DOHH2 (cell line): Measurements from ENCODE around the gene NME7.

Experiments used
- H3F3A ChIP-seq: fragments of 200-600 bp; sonication (generic), shearing (Covaris generic); 2 replicates; pipeline ENCODE4 v1.6.0; 2016; ENCODE audit warnings: antibody characterized with exemption, mild to moderate bottlenecking; ENCODE audit not compliant: control insufficient read depth, insufficient read depth
- H3K27ac ChIP-seq: fragments of 200-600 bp; sonication (generic); 2 replicates; pipeline ENCODE4 v1.5.1; 2014; ENCODE audit warnings: low read depth, mild to moderate bottlenecking, low read length, moderate library complexity
- H3K27me3 ChIP-seq: fragments of 200-600 bp; sonication (generic); 2 replicates; pipeline ENCODE4 v1.6.1; 2014; ENCODE audit warnings: mild to moderate bottlenecking, low read length, mixed read lengths; ENCODE audit not compliant: control insufficient read depth
- H3K36me3 ChIP-seq: fragments of 200-600 bp; sonication (generic); 2 replicates; pipeline ENCODE4 v1.6.1; 2014; ENCODE audit warnings: mild to moderate bottlenecking, low read length, moderate library complexity, mixed read lengths; ENCODE audit not compliant: control insufficient read depth
- H3K4me1 ChIP-seq: fragments of 200-600 bp; sonication (generic); 2 replicates; pipeline ENCODE4 v1.6.1; 2014; ENCODE audit warnings: mild to moderate bottlenecking, low read length, mixed read lengths; ENCODE audit not compliant: control insufficient read depth
- H3K4me2 ChIP-seq: fragments of 200-600 bp; sonication (generic); 2 replicates; pipeline ENCODE4 v1.6.0; 2014; ENCODE audit warnings: mild to moderate bottlenecking, low read length, moderate library complexity
- H3K4me3 ChIP-seq: fragments of 200-600 bp; sonication (generic); 2 replicates; pipeline ENCODE4 v1.5.1; 2014; ENCODE audit warnings: mild to moderate bottlenecking, low read length, mixed read lengths
- H3K79me2 ChIP-seq: fragments of 200-600 bp; sonication (generic); 2 replicates; pipeline ENCODE4 v1.6.1; 2014; ENCODE audit warnings: mild to moderate bottlenecking, low read length, mixed read lengths; ENCODE audit not compliant: control insufficient read depth
- H3K9me2 ChIP-seq: fragments of 200-600 bp; sonication (generic); replicated peaks from 2 replicates; pipeline ENCODE4 v1.6.1; 2014; ENCODE audit warnings: mild to moderate bottlenecking, low read length, mixed read lengths; ENCODE audit not compliant: control insufficient read depth
- H3K9me3 ChIP-seq: fragments of 200-600 bp; sonication (generic); 2 replicates; pipeline ENCODE4 v1.6.1; 2014; ENCODE audit warnings: antibody characterized with exemption, low read length, mixed read lengths; ENCODE audit not compliant: control insufficient read depth, insufficient read depth
- H4K20me1 ChIP-seq: fragments of 200-600 bp; sonication (generic); 2 replicates; pipeline ENCODE4 v1.6.0; 2014; ENCODE audit warnings: low read depth, mild to moderate bottlenecking, antibody characterized with exemption, low read length, moderate library complexity; ENCODE audit not compliant: control insufficient read depth, insufficient read depth
- EZH2phosphoT487 ChIP-seq: fragments of 200-600 bp; sonication (generic); IDR thresholded peaks from 2 replicates; pipeline ENCODE4 v1.6.1; 2017; ENCODE audit warnings: borderline replicate concordance, mild to moderate bottlenecking, antibody characterized with exemption, low read length, moderate library complexity, mixed read lengths
- TF ChIP-seq, protein P1 (sequence below): fragments of 200-600 bp; sonication (generic); IDR thresholded peaks from one replicate; pipeline ENCODE4 v1.5.1; 2014; ENCODE audit warnings: antibody characterized with exemption, mild to moderate bottlenecking, low read depth, low read length; ENCODE audit not compliant: poor library complexity, severe bottlenecking

Gene NME7

DNA sequence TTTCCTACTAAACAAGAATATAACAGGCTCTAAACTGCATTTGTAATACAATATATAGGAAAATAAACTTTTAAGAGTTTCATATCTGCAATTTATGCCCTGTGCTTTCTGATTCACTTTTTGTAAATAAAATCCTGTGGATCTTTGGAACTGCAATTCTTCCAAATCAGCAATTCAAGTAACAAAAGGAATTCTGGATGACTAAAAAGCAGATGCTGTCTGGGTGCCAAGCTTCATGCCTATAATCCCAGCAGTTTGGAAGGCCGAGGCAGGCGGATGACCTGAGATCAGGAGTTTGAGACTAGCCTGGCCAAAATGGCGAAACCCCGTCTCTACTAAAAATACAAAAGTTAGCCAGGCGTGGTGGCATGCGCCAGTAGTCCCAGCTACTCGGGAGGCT, 6.3 kb downstream of the NME7 start:
- Histone ChIP-seq H3K4me2 (no peak overlapping the region), H4K20me1 (no peaks in the 10 kb centered on the region), H3K4me1 (no peaks in the 10 kb centered on the region), H3K27ac (no peak overlapping the region), H3K9me3 (no peaks in the 10 kb centered on the region), H3K27me3 (no peaks in the 10 kb centered on the region), H3K36me3 (no peaks in the 10 kb centered on the region), H3K9me2 (no peaks in the 10 kb centered on the region), H3K4me3 (no peak overlapping the region), H3F3A (no peaks in the 10 kb centered on the region), H3K79me2 (peaks cover under 1% of the 10 kb centered on the region; the same call in 1 of the 2 replicates)
- TF ChIP-seq, protein P1, sequence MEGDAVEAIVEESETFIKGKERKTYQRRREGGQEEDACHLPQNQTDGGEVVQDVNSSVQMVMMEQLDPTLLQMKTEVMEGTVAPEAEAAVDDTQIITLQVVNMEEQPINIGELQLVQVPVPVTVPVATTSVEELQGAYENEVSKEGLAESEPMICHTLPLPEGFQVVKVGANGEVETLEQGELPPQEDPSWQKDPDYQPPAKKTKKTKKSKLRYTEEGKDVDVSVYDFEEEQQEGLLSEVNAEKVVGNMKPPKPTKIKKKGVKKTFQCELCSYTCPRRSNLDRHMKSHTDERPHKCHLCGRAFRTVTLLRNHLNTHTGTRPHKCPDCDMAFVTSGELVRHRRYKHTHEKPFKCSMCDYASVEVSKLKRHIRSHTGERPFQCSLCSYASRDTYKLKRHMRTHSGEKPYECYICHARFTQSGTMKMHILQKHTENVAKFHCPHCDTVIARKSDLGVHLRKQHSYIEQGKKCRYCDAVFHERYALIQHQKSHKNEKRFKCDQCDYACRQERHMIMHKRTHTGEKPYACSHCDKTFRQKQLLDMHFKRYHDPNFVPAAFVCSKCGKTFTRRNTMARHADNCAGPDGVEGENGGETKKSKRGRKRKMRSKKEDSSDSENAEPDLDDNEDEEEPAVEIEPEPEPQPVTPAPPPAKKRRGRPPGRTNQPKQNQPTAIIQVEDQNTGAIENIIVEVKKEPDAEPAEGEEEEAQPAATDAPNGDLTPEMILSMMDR, result no peak
- TF ChIP-seq EZH2phosphoT487, result no peak

- Histone ChIP-seq H3F3A (no peaks in the 10 kb centered on the region), H4K20me1 (no peaks in the 10 kb centered on the region), H3K79me2 (no peaks in the 10 kb centered on the region), H3K4me3 (no peak overlapping the region), H3K36me3 (no peaks in the 10 kb centered on the region), H3K4me1 (no peaks in the 10 kb centered on the region), H3K9me3 (no peaks in the 10 kb centered on the region), H3K27me3 (no peaks in the 10 kb centered on the region), H3K9me2 (no peaks in the 10 kb centered on the region), H3K4me2 (no peak overlapping the region), H3K27ac (no peak overlapping the region)
- TF ChIP-seq EZH2phosphoT487, result no peak
- TF ChIP-seq, protein P1, result no peak
Measured at GRCh38 chr1:169360415-169360814, 7.2 kb downstream of the NME7 start.

DNA sequence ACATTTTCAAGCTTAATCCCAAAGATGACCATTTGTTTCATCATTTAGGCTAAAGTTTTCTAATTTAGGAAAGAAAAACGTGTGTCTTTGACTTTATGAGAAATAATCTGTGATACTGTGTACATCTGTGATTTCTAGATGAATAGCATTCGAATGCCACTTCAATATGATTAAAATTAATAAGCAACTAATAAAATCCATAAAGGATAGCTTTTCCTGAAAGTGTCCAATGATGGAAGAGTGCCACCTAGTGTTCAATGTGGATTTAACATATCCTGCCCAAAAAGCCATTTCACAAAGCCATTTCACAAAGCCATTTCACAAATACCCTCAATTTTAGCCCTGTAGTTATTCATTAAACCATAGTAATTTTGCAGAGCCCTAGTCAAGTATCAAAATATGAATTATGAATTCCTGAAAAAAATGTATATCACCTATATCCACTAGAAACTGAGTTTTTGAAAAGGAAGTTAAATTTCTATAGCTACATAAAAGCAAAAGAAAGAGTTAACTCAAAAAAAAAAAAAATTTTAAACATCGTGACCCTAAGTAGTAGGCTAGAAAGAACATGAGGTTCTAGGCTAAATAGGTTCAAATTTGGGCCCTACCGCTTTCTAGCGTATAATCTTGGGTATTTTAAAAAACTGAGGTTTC, 19.1 kb downstream of the NME7 start:
- H3K9me2 ChIP-seq, result no peaks in the 10 kb centered on the region
- TF ChIP-seq, protein P1, result peak; percentile 78
- no peak for TF ChIP-seq EZH2phosphoT487
- no peak overlapping the region for H3K4me2 ChIP-seq
- H3F3A ChIP-seq, result no peaks in the 10 kb centered on the region
- H3K36me3 ChIP-seq, result no peaks in the 10 kb centered on the region
- no peak overlapping the region for H3K4me3 ChIP-seq
- no peaks in the 10 kb centered on the region for H3K79me2 ChIP-seq
- no peak overlapping the region for H3K27ac ChIP-seq
- H3K4me1 ChIP-seq, result no peaks in the 10 kb centered on the region
- no peaks in the 10 kb centered on the region for H4K20me1 ChIP-seq
- no peaks in the 10 kb centered on the region for H3K9me3 ChIP-seq
- H3K27me3 ChIP-seq, result no peaks in the 10 kb centered on the region
